SK-N-SH (cell line): ENCODE data around the gene UCHL5. TPM values are rescaled to one million over a fixed set of nuclear protein-coding genes. Genes with fewer than 3 reads are reported as not detected.
"Not testable (repeated sequence)": the region's sequence is repeated elsewhere in the genome, so short reads cannot be mapped to it uniquely, and the experiment has no call there.

Experiments
- CTCF ChIA-PET: fragments of 300-600, 350-600 bp; formaldehyde crosslinking; extraction: SDS; loops from one replicate; lab custom pipeline; 2021; lab: Yijun Ruan, JAX
- POLR2A ChIA-PET: fragments of 350-600 bp; sonication (Branson Sonifier 250); formaldehyde crosslinking; extraction: SDS; loops from one replicate; lab custom pipeline; 2020; ENCODE audit warnings: antibody characterized with exemption, inconsistent platforms; lab: Yijun Ruan, JAX
- DNase-seq: peaks from one replicate; pipeline ENCODE4 v3.0.0; 2012
- H2AFZ ChIP-seq: fragments of 200-600 bp; sonication (generic); 2 replicates; pipeline ENCODE4 v1.8.1; 2016; ENCODE audit warnings: antibody characterized with exemption, mild to moderate bottlenecking, low read depth
- H3F3A ChIP-seq: fragments of 200-600 bp; sonication (generic); replicated peaks from 2 replicates; pipeline ENCODE3; 2016; ENCODE audit warnings: antibody characterized with exemption, mild to moderate bottlenecking; ENCODE audit not compliant: insufficient read depth
- H3K27ac ChIP-seq, 2 experiments: fragments of 200-500 bp in 1 of 2; fragments of 200-600 bp in 1 of 2; sonication (Bioruptor generic) in 1 of 2; sonication (generic), shearing (Covaris generic) in 1 of 2; 2 replicates each; pipeline versions ENCODE4 v1.5.1 to v1.6.1; 2014 to 2016; ENCODE audit warnings: low read depth in 2 of 2, inconsistent platforms in 1 of 2, low read length in 1 of 2, mild to moderate bottlenecking in 1 of 2, mixed read lengths in 1 of 2
- H3K27me3 ChIP-seq: fragments of 200-600 bp; sonication (generic), shearing (Covaris generic); 2 replicates; pipeline ENCODE4 v1.6.1; 2016; ENCODE audit warnings: mixed run types; ENCODE audit not compliant: insufficient read depth
- H3K36me3 ChIP-seq, 2 experiments: fragments of 200-500 bp in 1 of 2; fragments of 200-600 bp in 1 of 2; sonication (Bioruptor generic) in 1 of 2; sonication (generic) in 1 of 2; replicated peaks in 1 of 2; 2 replicates each; pipeline versions ENCODE3 to v1.5.1; 2014 to 2016; ENCODE audit warnings: low read length in 1 of 2, mild to moderate bottlenecking in 1 of 2; ENCODE audit not compliant: insufficient read depth in 2 of 2, control insufficient read depth in 1 of 2
- H3K4me1 ChIP-seq, 2 experiments: fragments of 200-500 bp in 1 of 2; fragments of 200-600 bp in 1 of 2; sonication (Bioruptor generic) in 1 of 2; sonication (generic), shearing (Covaris generic) in 1 of 2; 2 replicates each; pipeline versions ENCODE4 v1.5.1 to v1.6.1; 2014 to 2016; ENCODE audit warnings: low read depth in 1 of 2, low read length in 1 of 2, mixed run types in 1 of 2; ENCODE audit not compliant: insufficient read depth in 2 of 2, control insufficient read depth in 1 of 2
- H3K4me2 ChIP-seq: fragments of 200-600 bp; sonication (generic), shearing (Covaris generic); 2 replicates; pipeline ENCODE4 v1.6.1; 2017; ENCODE audit warnings: mixed run types
- H3K4me3 ChIP-seq, 2 experiments: fragments of 200-500 bp in 1 of 2; fragments of 200-600 bp in 1 of 2; sonication (Bioruptor generic) in 1 of 2; sonication (generic), shearing (Covaris generic) in 1 of 2; 2 replicates each; pipeline versions ENCODE4 v1.5.1 to v1.8.1; 2014 to 2016; ENCODE audit warnings: low read depth in 2 of 2, inconsistent platforms in 1 of 2, low read length in 1 of 2, mild to moderate bottlenecking in 1 of 2, mixed read lengths in 1 of 2, moderate library complexity in 1 of 2
- H3K79me2 ChIP-seq: fragments of 200-600 bp; sonication (generic); 2 replicates; pipeline ENCODE4 v1.8.1; 2017; ENCODE audit warnings: mild to moderate bottlenecking; ENCODE audit not compliant: insufficient read depth
- H3K9ac ChIP-seq: fragments of 200-600 bp; sonication (generic); 2 replicates; pipeline ENCODE4 v1.6.1; 2017; ENCODE audit warnings: mixed run types
- H3K9me2 ChIP-seq: fragments of 200-600 bp; sonication (generic); 2 replicates; pipeline ENCODE4 v1.6.1; 2017; ENCODE audit warnings: mixed run types
- H3K9me3 ChIP-seq: fragments of 200-600 bp; sonication (generic); 2 replicates; pipeline ENCODE4 v1.6.1; 2017; ENCODE audit warnings: mixed run types, mild to moderate bottlenecking, moderate library complexity
- H4K20me1 ChIP-seq: fragments of 200-600 bp; sonication (generic); 2 replicates; pipeline ENCODE4 v1.6.1; 2017; ENCODE audit warnings: mild to moderate bottlenecking, mixed run types; ENCODE audit not compliant: insufficient read depth
- CHD2 ChIP-seq: fragments of 150-350 bp; IDR thresholded peaks from 2 replicates; pipeline ENCODE4 v1.6.1; 2018; ENCODE audit warnings: low read length; ENCODE audit not compliant: partially characterized antibody
- ELF1 ChIP-seq: IDR thresholded peaks from 2 replicates; pipeline ENCODE4 v1.4.0; 2012
- EP300 ChIP-seq, 2 experiments: IDR thresholded peaks; 2 replicates each; pipeline versions ENCODE4 v1.4.0 to v1.6.1; 2012; ENCODE audit warnings: borderline replicate concordance in 1 of 2, low read depth in 1 of 2, low read length in 1 of 2
- FOSL2 ChIP-seq: IDR thresholded peaks from 2 replicates; pipeline ENCODE4 v1.4.0; 2012; ENCODE audit warnings: low read depth, mild to moderate bottlenecking, moderate library complexity, borderline replicate concordance
- FOXM1 ChIP-seq: IDR thresholded peaks from 2 replicates; pipeline ENCODE4 v1.4.0; 2012; ENCODE audit warnings: low read depth, mild to moderate bottlenecking
- IRF3 ChIP-seq: fragments of 150-350 bp; IDR thresholded peaks from 2 replicates; pipeline ENCODE4 v1.6.1; 2016; ENCODE audit warnings: mild to moderate bottlenecking, low read depth, low read length
- JUND ChIP-seq: IDR thresholded peaks from 2 replicates; pipeline ENCODE4 v1.4.0; 2012
- MAX ChIP-seq: IDR thresholded peaks from 2 replicates; pipeline ENCODE4 v1.4.0; 2012; ENCODE audit warnings: low read depth
- NRF1 ChIP-seq: IDR thresholded peaks from 2 replicates; pipeline ENCODE4 v1.6.1; 2012; ENCODE audit warnings: low read depth, mild to moderate bottlenecking, low read length
- RAD21 ChIP-seq: IDR thresholded peaks from 2 replicates; pipeline ENCODE4 v1.6.1; 2012; ENCODE audit warnings: mild to moderate bottlenecking, low read length
- RFX5 ChIP-seq: IDR thresholded peaks from 2 replicates; pipeline ENCODE4 v1.6.1; 2012; ENCODE audit warnings: mild to moderate bottlenecking, improper control_type of control experiment, low read length
- SIN3A ChIP-seq: IDR thresholded peaks from 2 replicates; pipeline ENCODE4 v1.6.1; 2012; ENCODE audit warnings: low read depth, mild to moderate bottlenecking, low read length, moderate library complexity, borderline replicate concordance
- SMC3 ChIP-seq: IDR thresholded peaks from 2 replicates; pipeline ENCODE4 v1.6.1; 2012; ENCODE audit warnings: low read depth, low read length, improper control_type of control experiment
- USF1 ChIP-seq: IDR thresholded peaks from 2 replicates; pipeline ENCODE4 v1.4.0; 2012; ENCODE audit warnings: low read depth, borderline replicate concordance
- USF2 ChIP-seq: fragments of 150-350 bp; IDR thresholded peaks from 2 replicates; pipeline ENCODE4 v1.6.1; 2017; ENCODE audit warnings: antibody characterized with exemption, low read length, low read depth, borderline replicate concordance
- YY1 ChIP-seq: IDR thresholded peaks from 2 replicates; pipeline ENCODE4 v1.4.0; 2012; ENCODE audit warnings: low read depth, mild to moderate bottlenecking
- ZBTB33 ChIP-seq: IDR thresholded peaks from 2 replicates; pipeline ENCODE4 v1.4.0; 2012; ENCODE audit warnings: low read depth, borderline replicate concordance
- WGBS: methylation state at CpG from one replicate; pipeline ENCODE4 v1.1.6; 2017; ENCODE audit warnings: low lambda C conversion rate; 5-methylcytosine and 5-hydroxymethylcytosine counted together
- polyA plus RNA-seq, 3 experiments: library from polyadenylated mRNA; depleted of rRNA; stranded (reverse); fragments of >200 nt; gene quantifications; 2 replicates each; pipeline ENCODE4 v1.2.3, GENCODE V29; 2012

The UCHL5 gene
- polyA plus RNA-seq, 1 of the 3 experiments (the other 2 are of a cell fraction) = 14.9 TPM

- TF ChIP-seq RFX5 = no peak
- TF ChIP-seq FOSL2 = no peak
- TF ChIP-seq CHD2 = no peak
- TF ChIP-seq EP300 (IDR thresholded peaks at IDR 0.05; ENCODE audit: borderline replicate concordance in 1 of 2, low read depth in 1 of 2, low read length in 1 of 2) = no peak
- TF ChIP-seq SMC3 = no peak
Measured at GRCh38 chr1:193054169-193054675, 4.9 kb downstream of the UCHL5 start (continued).

GRCh38 chr1:193048913-193049312 is 10.2 kb downstream of the UCHL5 start:
- H3K4me1 ChIP-seq, H3K4me2 ChIP-seq, H3K27ac ChIP-seq, H3K9me2 ChIP-seq, H2AFZ ChIP-seq, H3K9ac ChIP-seq, POLR2A ChIA-PET, H3K9me3 ChIP-seq, H3K4me3 ChIP-seq, H3F3A ChIP-seq, H3K27me3 ChIP-seq, DNase-seq, H4K20me1 ChIP-seq: not testable (repeated sequence)
- H3K36me3 ChIP-seq = peaks cover 51 to 58% of the 10 kb centered on the region in 2 experiments
- CTCF ChIA-PET = interaction anchor here (0.6 kb wide), 1 partner anchor 21 kb away, joined by 3 read pairs; no protein-coding TSS in a partner anchor
- peaks cover 44% of the 10 kb centered on the region for H3K79me2 ChIP-seq
- WGBS = 96% methylated on average over 5 of the region's 5 CpGs

- Histone ChIP-seq H3K36me3 (peaks cover 29 to 37% of the 10 kb centered on the region in 2 experiments), H3K27me3 (no peaks in the 10 kb centered on the region), H3K9me2 (no peaks in the 10 kb centered on the region), H3K4me3 (no peak overlapping the region), H3K79me2 (peaks cover 19% of the 10 kb centered on the region; the same call in 1 of the 2 replicates), H2AFZ (no peak overlapping the region), H4K20me1 (no peaks in the 10 kb centered on the region), H3F3A (peaks cover 4% of the 10 kb centered on the region), H3K27ac (no peak overlapping the region), H3K9ac (no peak overlapping the region), H3K9me3 (no peaks in the 10 kb centered on the region), H3K4me2 (no peak overlapping the region), H3K4me1 (no peaks in the 10 kb centered on the region)
- DNase-seq = no peak
- 100% methylated on average over 1 of the region's 1 CpG for WGBS
- POLR2A ChIA-PET = no interaction called here
- CTCF ChIA-PET = interaction anchor here (0.9 to 1.0 kb wide), 2 partner anchors 21 to 24 kb away, joined by 3 read pairs; no protein-coding TSS in a partner anchor
- no peak for TF ChIP-seq SIN3A
- no peak for TF ChIP-seq RAD21
- no peak for TF ChIP-seq IRF3
- TF ChIP-seq USF2 = no peak
- no peak for TF ChIP-seq FOXM1
- no peak for TF ChIP-seq USF1
- no peak for TF ChIP-seq YY1
- no peak for TF ChIP-seq NRF1
- TF ChIP-seq ELF1 = no peak
- TF ChIP-seq MAX = no peak
- no peak for TF ChIP-seq ZBTB33
- no peak for TF ChIP-seq JUND
Measured at GRCh38 chr1:193042766-193043691, 16.1 kb downstream of the UCHL5 start.
